ENCODE measurements around the gene TIGD1.

GRCh38 chr2:232562515-232563151 lies 12.3 kb upstream of the TIGD1 start:
- TF ChIP-seq EZH2 (IDR thresholded peaks at IDR 0.05) (no peak), EZH2phosphoT487 (IDR thresholded peaks at IDR 0.05) (no peak)
- TF ChIP-seq, protein P1, sequence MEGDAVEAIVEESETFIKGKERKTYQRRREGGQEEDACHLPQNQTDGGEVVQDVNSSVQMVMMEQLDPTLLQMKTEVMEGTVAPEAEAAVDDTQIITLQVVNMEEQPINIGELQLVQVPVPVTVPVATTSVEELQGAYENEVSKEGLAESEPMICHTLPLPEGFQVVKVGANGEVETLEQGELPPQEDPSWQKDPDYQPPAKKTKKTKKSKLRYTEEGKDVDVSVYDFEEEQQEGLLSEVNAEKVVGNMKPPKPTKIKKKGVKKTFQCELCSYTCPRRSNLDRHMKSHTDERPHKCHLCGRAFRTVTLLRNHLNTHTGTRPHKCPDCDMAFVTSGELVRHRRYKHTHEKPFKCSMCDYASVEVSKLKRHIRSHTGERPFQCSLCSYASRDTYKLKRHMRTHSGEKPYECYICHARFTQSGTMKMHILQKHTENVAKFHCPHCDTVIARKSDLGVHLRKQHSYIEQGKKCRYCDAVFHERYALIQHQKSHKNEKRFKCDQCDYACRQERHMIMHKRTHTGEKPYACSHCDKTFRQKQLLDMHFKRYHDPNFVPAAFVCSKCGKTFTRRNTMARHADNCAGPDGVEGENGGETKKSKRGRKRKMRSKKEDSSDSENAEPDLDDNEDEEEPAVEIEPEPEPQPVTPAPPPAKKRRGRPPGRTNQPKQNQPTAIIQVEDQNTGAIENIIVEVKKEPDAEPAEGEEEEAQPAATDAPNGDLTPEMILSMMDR (IDR thresholded peaks at IDR 0.05) = no peak
